Measurements from ENCODE around the gene DLK1.

The DLK1 gene

GRCh38 chr14:100730581-100730980 lies 3.9 kb downstream of the DLK1 start:
- Histone ChIP-seq H3K9me2 (replicated peaks; ENCODE audit: insufficient read depth, low read length) (no peaks in the 10 kb centered on the region), H3K36me3 (replicated peaks; ENCODE audit: insufficient read depth, low read length) (no peaks in the 10 kb centered on the region), H3K4me2 (ENCODE audit: low read depth, low read length) (no peak overlapping the region), H3K4me3 (ENCODE audit: low read length) (no peak overlapping the region), H3K79me2 (ENCODE audit: low read length) (no peaks in the 10 kb centered on the region), H3K9ac (ENCODE audit: low read length) (no peak overlapping the region), H2AFZ (ENCODE audit: low read length) (no peak overlapping the region), H3K27ac (ENCODE audit: low read length) (no peak overlapping the region), H3K9me3 (replicated peaks; ENCODE audit: insufficient read depth, low read length) (no peaks in the 10 kb centered on the region), H3K4me1 (ENCODE audit: low read length) (no peaks in the 10 kb centered on the region), H4K20me1 (ENCODE audit: insufficient read depth, low read length) (no peaks in the 10 kb centered on the region), H3F3A (ENCODE audit: insufficient read depth, low read length) (no peaks in the 10 kb centered on the region), H3K27me3 (replicated peaks; ENCODE audit: insufficient read depth, low read length) (peaks cover 32% of the 10 kb centered on the region)
- DNase-seq = no peak
- TF ChIP-seq EZH2phosphoT487 (IDR thresholded peaks at IDR 0.05; ENCODE audit: low read length) = no peak
- no peak for TF ChIP-seq EZH2 (optimal IDR thresholded peaks at IDR 0.05; ENCODE audit: low read depth, low read length)
- TF ChIP-seq CTCF (IDR thresholded peaks at IDR 0.05; ENCODE audit: low read length) = no peak

GRCh38 chr14:100731011-100731670 lies 4.4 kb downstream of the DLK1 start:
- Histone ChIP-seq H3K9me3 (replicated peaks; ENCODE audit: insufficient read depth, low read length) (no peaks in the 10 kb centered on the region), H3K27ac (ENCODE audit: low read length) (no peak overlapping the region), H4K20me1 (ENCODE audit: insufficient read depth, low read length) (no peaks in the 10 kb centered on the region), H3F3A (ENCODE audit: insufficient read depth, low read length) (no peaks in the 10 kb centered on the region), H2AFZ (ENCODE audit: low read length) (no peak overlapping the region), H3K79me2 (ENCODE audit: low read length) (no peaks in the 10 kb centered on the region), H3K9ac (ENCODE audit: low read length) (no peak overlapping the region), H3K9me2 (replicated peaks; ENCODE audit: insufficient read depth, low read length) (no peaks in the 10 kb centered on the region), H3K4me1 (ENCODE audit: low read length) (no peaks in the 10 kb centered on the region), H3K36me3 (replicated peaks; ENCODE audit: insufficient read depth, low read length) (no peaks in the 10 kb centered on the region), H3K4me2 (ENCODE audit: low read depth, low read length) (no peak overlapping the region), H3K4me3 (ENCODE audit: low read length) (no peak overlapping the region), H3K27me3 (replicated peaks; ENCODE audit: insufficient read depth, low read length) (peaks cover 34% of the 10 kb centered on the region)
- no peak for DNase-seq
- TF ChIP-seq CTCF (IDR thresholded peaks at IDR 0.05; ENCODE audit: low read length) = no peak
- TF ChIP-seq EZH2phosphoT487 (IDR thresholded peaks at IDR 0.05; ENCODE audit: low read length) = no peak

- H3F3A ChIP-seq (ENCODE audit: insufficient read depth, low read length) = no peaks in the 10 kb centered on the region
- no peak for TF ChIP-seq CTCF (IDR thresholded peaks at IDR 0.05; ENCODE audit: low read length)
- TF ChIP-seq EZH2phosphoT487 (IDR thresholded peaks at IDR 0.05; ENCODE audit: low read length) = no peak
- TF ChIP-seq EZH2 (optimal IDR thresholded peaks at IDR 0.05; ENCODE audit: low read depth, low read length) = no peak
- no peak overlapping the region for H3K4me2 ChIP-seq (ENCODE audit: low read depth, low read length)
- H3K36me3 ChIP-seq (replicated peaks; ENCODE audit: insufficient read depth, low read length) = no peaks in the 10 kb centered on the region
- no peak overlapping the region for H3K9ac ChIP-seq (ENCODE audit: low read length)
- H3K4me1 ChIP-seq (ENCODE audit: low read length) = no peaks in the 10 kb centered on the region
- no peak overlapping the region for H3K4me3 ChIP-seq (ENCODE audit: low read length)
- H3K9me3 ChIP-seq (replicated peaks; ENCODE audit: insufficient read depth, low read length) = no peaks in the 10 kb centered on the region
- H3K79me2 ChIP-seq (ENCODE audit: low read length) = no peaks in the 10 kb centered on the region
- no peaks in the 10 kb centered on the region for H4K20me1 ChIP-seq (ENCODE audit: insufficient read depth, low read length)
- H3K27ac ChIP-seq (ENCODE audit: low read length) = no peak overlapping the region
- no peak for DNase-seq
- H2AFZ ChIP-seq (ENCODE audit: low read length) = no peak overlapping the region
- H3K9me2 ChIP-seq (replicated peaks; ENCODE audit: insufficient read depth, low read length) = no peaks in the 10 kb centered on the region
- peaks cover 34% of the 10 kb centered on the region for H3K27me3 ChIP-seq (replicated peaks; ENCODE audit: insufficient read depth, low read length)
Measured at GRCh38 chr14:100731846-100732765, 5.4 kb downstream of the DLK1 start.
